ENCODE data around the gene G2E3. TPM values are rescaled to one million over a fixed set of nuclear protein-coding genes. Genes with fewer than 3 reads are reported as not detected.
"Not testable (repeated sequence)": the region's sequence is repeated elsewhere in the genome, so short reads cannot be mapped to it uniquely, and the experiment has no call there.

The G2E3 gene
- total RNA-seq, 1 donor from 2014 or later: 14.7 TPM

- no peak for TF ChIP-seq CTCF (IDR thresholded peaks at IDR 0.05)
- Mint-ChIP-seq H3K4me1 (ENCODE audit: low read depth) (peaks cover 28% of the 10 kb centered on the region), H3K9me3 (ENCODE audit: low read depth) (no peaks in the 10 kb centered on the region), H3K4me3 (ENCODE audit: unreplicated experiment) (no peak overlapping the region), H3K27ac (ENCODE audit: unreplicated experiment) (no peak overlapping the region), H3K27me3 (ENCODE audit: low read depth) (no peaks in the 10 kb centered on the region), H3K36me3 (ENCODE audit: low read depth) (peaks cover 11% of the 10 kb centered on the region)
- no peak for DNase-seq (ENCODE audit: low spot score)
Measured at GRCh38 chr14:30630248-30630647, 71.3 kb downstream of the G2E3 start.

- peaks cover 23% of the 10 kb centered on the region for H3K36me3 Mint-ChIP-seq (ENCODE audit: low read depth)
- H3K4me1 Mint-ChIP-seq (ENCODE audit: low read depth): peaks cover 17% of the 10 kb centered on the region
- DNase-seq (ENCODE audit: low spot score): no peak
- no peak overlapping the region for H3K4me3 Mint-ChIP-seq (ENCODE audit: unreplicated experiment)
- no peaks in the 10 kb centered on the region for H3K9me3 Mint-ChIP-seq (ENCODE audit: low read depth)
- TF ChIP-seq CTCF (IDR thresholded peaks at IDR 0.05): no peak
- no peak overlapping the region for H3K27ac Mint-ChIP-seq (ENCODE audit: unreplicated experiment)
- H3K27me3 Mint-ChIP-seq (ENCODE audit: low read depth): no peaks in the 10 kb centered on the region
Measured at GRCh38 chr14:30632730-30633129, 73.8 kb downstream of the G2E3 start.

GRCh38 chr14:30638926-30639325 lies 80.0 kb downstream of the G2E3 start:
- Mint-ChIP-seq H3K4me1 (ENCODE audit: low read depth) (no peaks in the 10 kb centered on the region), H3K27ac (ENCODE audit: unreplicated experiment) (no peak overlapping the region), H3K4me3 (ENCODE audit: unreplicated experiment) (no peak overlapping the region), H3K27me3 (ENCODE audit: low read depth) (no peaks in the 10 kb centered on the region), H3K9me3 (ENCODE audit: low read depth) (peaks cover under 1% of the 10 kb centered on the region), H3K36me3 (ENCODE audit: low read depth) (peaks cover 26% of the 10 kb centered on the region)
- no peak for TF ChIP-seq CTCF (IDR thresholded peaks at IDR 0.05)
- no peak for DNase-seq (ENCODE audit: low spot score)

DNA sequence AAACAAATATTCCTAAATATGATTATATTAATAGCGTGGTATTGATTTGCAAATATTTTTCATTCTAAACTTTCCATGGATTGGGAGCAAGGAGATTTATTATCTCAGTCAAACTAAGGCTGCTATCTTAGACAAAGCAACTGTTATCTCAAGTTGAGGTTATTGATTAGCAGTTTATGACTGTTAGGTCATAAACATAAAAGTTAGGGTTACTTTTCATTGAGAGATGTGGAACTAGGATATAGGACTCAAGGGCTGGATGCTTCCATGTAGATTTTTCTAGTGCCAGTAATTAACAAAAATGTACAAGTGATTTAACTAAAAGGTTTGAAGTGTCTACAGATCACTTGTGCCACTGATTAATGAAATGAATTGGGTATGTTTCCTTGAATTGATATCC lies 82.2 kb downstream of the G2E3 start:
- Mint-ChIP-seq H3K27ac (ENCODE audit: unreplicated experiment) (no peak overlapping the region), H3K4me3 (ENCODE audit: unreplicated experiment) (no peak overlapping the region), H3K27me3 (ENCODE audit: low read depth) (no peaks in the 10 kb centered on the region), H3K4me1 (ENCODE audit: low read depth) (no peaks in the 10 kb centered on the region), H3K36me3 (ENCODE audit: low read depth) (peaks cover 37% of the 10 kb centered on the region), H3K9me3 (ENCODE audit: low read depth) (peaks cover 20% of the 10 kb centered on the region)
- DNase-seq (ENCODE audit: low spot score): no peak
- no peak for TF ChIP-seq CTCF (IDR thresholded peaks at IDR 0.05)

DNA sequence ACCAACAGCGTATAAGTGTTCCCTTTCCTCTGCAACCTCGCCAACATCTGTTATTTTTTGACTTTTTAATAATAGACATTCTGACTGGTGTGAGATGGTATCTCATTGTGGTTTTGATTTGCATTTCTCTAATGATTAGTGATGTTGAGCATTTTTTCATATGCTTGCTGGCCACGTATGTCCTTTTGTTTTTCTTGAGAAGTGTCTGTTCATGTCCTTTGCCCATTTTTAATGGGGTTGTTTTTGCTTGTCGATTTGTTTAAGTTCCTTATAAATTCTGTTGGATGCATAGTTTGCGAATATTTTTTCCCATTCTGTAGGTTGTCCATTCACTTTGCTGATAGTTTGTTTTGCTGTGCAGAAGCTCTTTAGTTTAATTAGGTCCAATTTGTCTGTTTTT lies 85.5 kb downstream of the G2E3 start:
- H3K27me3 Mint-ChIP-seq (ENCODE audit: low read depth); H3K4me3 Mint-ChIP-seq (ENCODE audit: unreplicated experiment); H3K4me1 Mint-ChIP-seq (ENCODE audit: low read depth); H3K27ac Mint-ChIP-seq (ENCODE audit: unreplicated experiment); DNase-seq (ENCODE audit: low spot score): not testable (repeated sequence)
- H3K9me3 Mint-ChIP-seq (ENCODE audit: low read depth): peaks cover 20% of the 10 kb centered on the region
- H3K36me3 Mint-ChIP-seq (ENCODE audit: low read depth): peaks cover 37% of the 10 kb centered on the region

GRCh38 chr14:30645600-30645999 lies 86.6 kb downstream of the G2E3 start:
- Mint-ChIP-seq H3K27ac (ENCODE audit: unreplicated experiment) (no peak overlapping the region), H3K36me3 (ENCODE audit: low read depth) (peaks cover 37% of the 10 kb centered on the region), H3K4me3 (ENCODE audit: unreplicated experiment) (no peak overlapping the region), H3K4me1 (ENCODE audit: low read depth) (peaks cover 7% of the 10 kb centered on the region), H3K9me3 (ENCODE audit: low read depth) (peaks cover 20% of the 10 kb centered on the region), H3K27me3 (ENCODE audit: low read depth) (no peaks in the 10 kb centered on the region)
- DNase-seq (ENCODE audit: low spot score): no peak
- no peak for TF ChIP-seq CTCF (IDR thresholded peaks at IDR 0.05)

Data from chondrocyte (in vitro differentiated cells).